HEK293T (cell line): Measurements from ENCODE around the gene SZT2.

Source experiments
- BHLHE40 ChIP-seq: fragments of 450-650 bp; IDR thresholded peaks from 2 replicates; pipeline ENCODE4 v1.6.1; 2016; ENCODE audit warnings: mild to moderate bottlenecking, moderate library complexity, borderline replicate concordance
- FOXK2 ChIP-seq: fragments of 450-650 bp; IDR thresholded peaks from 2 replicates; pipeline ENCODE4 v1.6.1; 2016; ENCODE audit warnings: mild to moderate bottlenecking
- FOXM1 ChIP-seq: fragments of 450-650 bp; IDR thresholded peaks from 2 replicates; pipeline ENCODE4 v1.6.1; 2017; ENCODE audit warnings: mild to moderate bottlenecking, borderline replicate concordance
- L3MBTL2 ChIP-seq: fragments of 450-650 bp; conservative IDR thresholded peaks from 2 replicates; pipeline ENCODE4 v1.6.1; 2016; ENCODE audit warnings: mild to moderate bottlenecking
- NFRKB ChIP-seq: fragments of 450-650 bp; IDR thresholded peaks from 2 replicates; pipeline ENCODE4 v1.6.1; 2016; ENCODE audit warnings: mild to moderate bottlenecking, moderate library complexity
- SUZ12 ChIP-seq: fragments of 450-650 bp; IDR thresholded peaks from 2 replicates; pipeline ENCODE4 v1.6.1; 2016; ENCODE audit warnings: mild to moderate bottlenecking
- TARDBP ChIP-seq: fragments of 450-650 bp; IDR thresholded peaks from 2 replicates; pipeline ENCODE4 v1.6.1; 2016
- TF ChIP-seq, protein P1 (sequence below): fragments of 450-650 bp; IDR thresholded peaks from 2 replicates; pipeline ENCODE4 v1.6.1; 2016

DNA sequence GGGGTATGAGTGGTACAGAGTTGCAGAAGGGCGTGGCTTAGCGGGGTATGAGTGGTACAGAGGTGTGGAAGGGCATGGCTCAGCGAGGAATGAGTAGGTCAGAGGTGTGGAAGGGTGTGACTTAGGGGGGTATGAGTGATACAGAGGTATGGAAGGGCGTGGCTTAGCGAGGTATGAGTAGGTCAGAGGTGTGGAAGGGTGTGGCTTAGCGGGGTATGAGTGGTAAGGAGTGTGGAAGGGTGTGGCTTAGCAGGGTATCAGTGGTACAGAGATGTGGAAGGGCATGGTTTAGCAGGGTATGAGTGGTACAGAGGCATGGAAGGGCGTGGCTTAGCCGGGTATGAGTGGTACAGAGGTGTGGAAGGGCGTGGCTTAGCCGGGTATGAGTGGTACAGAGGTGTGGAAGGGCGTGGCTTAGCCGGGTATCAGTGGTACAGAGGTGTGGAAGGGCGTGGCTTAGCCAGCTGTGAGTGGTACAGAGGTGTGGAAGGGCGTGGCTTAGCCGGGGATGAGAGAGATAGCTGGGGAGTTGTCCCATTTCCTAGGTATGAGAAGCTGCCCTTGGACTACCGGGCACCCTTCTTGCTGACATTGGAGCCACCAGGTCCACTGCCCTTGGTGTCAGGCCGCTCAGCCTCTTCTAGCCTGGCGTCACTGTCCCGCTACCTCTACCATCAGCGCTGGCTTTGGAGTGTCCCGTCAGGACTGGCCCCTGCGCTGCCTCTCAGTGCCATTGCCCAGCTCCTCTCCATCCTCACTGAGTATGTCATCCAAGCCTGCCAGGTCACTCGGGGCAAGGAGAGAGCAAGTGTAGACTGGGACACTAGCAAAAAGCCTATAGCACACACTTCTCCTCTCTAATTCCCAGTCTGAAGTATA is 34.2 kb downstream of the SZT2 start:
- TF ChIP-seq FOXK2 (no peak), TARDBP (no peak), L3MBTL2 (no peak), NFRKB (no peak), SUZ12 (no peak), BHLHE40 (no peak), FOXM1 (no peak)
- TF ChIP-seq, protein P1, sequence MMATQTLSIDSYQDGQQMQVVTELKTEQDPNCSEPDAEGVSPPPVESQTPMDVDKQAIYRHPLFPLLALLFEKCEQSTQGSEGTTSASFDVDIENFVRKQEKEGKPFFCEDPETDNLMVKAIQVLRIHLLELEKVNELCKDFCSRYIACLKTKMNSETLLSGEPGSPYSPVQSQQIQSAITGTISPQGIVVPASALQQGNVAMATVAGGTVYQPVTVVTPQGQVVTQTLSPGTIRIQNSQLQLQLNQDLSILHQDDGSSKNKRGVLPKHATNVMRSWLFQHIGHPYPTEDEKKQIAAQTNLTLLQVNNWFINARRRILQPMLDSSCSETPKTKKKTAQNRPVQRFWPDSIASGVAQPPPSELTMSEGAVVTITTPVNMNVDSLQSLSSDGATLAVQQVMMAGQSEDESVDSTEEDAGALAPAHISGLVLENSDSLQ: no peak
